NCI-H69 (cell line): ENCODE results near the gene ZFY.
"Not testable (repeated sequence)": the region's sequence is repeated elsewhere in the genome, so short reads cannot be mapped to it uniquely, and the experiment has no call there.

ENCODE experiments used
- DNase-seq: peaks from one replicate; lab custom pipeline; 2025; lab: John Stamatoyannopoulos, UW

The ZFY gene

DNA sequence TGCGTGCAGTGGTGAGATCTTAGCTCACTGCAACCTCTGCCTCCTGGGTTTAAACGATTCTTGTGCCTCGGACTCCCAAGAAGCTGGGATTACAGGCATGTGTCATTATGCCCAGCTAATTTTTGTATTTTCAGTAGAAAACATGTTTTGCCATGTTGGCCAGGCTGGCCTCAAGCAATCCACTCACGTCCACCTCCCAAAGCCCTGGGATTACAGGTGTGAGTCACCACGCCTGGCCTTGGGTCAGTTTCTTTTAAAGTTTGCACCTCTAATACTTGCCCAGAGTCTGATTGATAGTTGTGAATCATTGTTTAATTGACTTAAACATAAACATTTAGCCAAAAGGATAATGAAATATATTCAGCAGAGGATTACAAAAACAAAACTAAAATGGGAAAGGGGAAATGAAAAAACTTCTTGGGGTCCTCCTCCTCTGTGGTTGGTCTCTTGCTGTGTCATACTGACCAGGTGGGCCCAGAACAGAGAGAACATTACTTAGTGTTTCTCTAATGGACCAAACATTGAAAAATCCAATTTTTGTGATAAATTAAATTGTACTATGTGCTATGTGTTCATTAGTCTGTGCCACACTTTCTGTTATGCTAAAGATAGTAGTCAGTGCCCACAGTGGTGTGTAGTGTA, 38.0 kb downstream of the ZFY start:
- DNase-seq = no peak

DNA sequence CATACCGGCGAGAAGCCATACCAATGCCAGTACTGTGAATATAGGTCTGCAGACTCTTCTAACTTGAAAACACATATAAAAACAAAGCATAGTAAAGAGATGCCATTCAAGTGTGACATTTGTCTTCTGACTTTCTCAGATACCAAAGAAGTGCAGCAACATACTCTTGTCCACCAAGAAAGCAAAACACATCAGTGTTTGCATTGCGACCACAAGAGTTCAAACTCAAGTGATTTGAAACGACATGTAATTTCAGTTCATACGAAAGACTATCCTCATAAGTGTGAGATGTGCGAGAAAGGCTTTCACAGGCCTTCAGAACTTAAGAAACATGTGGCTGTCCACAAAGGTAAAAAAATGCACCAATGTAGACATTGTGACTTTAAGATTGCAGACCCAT, 44.1 kb downstream of the ZFY start:
- no peak for DNase-seq

- no peak for DNase-seq
Measured at GRCh38 chrY:2984491-2984890, 49.3 kb downstream of the ZFY start.

GRCh38 chrY:2987178-2987577, 52.0 kb downstream of the ZFY start:
- DNase-seq = not testable (repeated sequence)

DNA sequence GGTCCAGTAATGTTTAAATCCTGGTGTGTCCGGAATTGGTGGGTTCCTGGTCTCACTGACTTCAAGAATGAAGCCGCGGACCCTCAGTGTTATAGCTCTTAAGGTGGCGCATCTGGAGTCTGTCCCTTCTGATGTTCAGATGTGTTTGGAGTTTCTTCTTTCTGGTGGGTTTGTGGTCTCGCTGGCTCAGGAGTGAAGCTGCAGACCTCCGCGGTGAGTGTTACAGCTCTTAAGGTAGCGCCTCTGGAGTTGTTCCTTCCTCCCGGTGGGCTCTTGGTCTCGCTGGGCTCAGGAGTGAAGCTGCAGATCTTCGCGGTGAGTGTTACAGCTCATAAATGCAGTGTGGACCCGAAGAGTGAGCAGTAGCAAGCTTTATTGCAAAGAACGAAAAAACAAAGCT, 62.2 kb downstream of the ZFY start:
- not testable (repeated sequence) for DNase-seq

- no peak for DNase-seq
Measured at GRCh38 chrY:3002190-3002589, 67.0 kb downstream of the ZFY start.

DNA sequence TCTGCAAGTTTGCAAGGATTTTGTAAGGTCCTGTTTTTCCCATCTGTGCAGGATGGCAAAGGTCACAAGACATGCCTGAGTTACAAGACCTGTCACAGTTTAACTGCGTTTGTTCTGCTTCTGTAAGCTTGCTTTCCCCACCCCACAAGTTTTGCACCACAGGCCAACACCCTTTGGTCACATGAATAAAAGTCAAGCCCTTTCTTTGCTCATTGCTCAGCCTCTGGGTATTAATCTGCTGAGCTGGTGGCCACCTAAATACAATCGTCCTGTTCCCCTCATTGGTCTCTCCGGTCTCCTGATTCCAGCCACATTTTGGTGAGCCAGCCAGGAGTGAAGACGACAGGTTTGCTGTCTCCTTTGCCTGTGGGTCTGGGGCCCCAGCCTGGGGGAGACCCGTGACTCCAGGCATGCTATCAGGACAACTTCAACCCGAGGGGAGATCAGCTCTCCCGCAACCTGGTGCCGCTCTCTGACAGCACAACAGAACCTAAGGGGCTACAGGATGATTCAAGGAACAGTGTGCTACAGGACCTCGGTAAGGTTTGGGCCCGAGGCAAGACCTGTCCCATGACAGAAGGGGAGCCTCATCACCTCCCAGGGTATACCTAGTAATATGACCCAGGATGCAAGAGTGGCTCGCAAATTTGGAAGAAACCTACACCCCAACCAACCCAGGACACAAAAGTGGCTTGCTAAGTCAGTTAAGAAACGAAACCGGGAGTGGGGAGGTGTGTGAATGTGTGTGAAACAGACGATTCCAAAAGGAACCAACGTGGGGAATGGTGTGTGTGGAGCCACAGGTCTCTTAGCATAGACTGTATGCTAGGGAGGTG, 67.7 kb downstream of the ZFY start:
- DNase-seq = no peak

DNA sequence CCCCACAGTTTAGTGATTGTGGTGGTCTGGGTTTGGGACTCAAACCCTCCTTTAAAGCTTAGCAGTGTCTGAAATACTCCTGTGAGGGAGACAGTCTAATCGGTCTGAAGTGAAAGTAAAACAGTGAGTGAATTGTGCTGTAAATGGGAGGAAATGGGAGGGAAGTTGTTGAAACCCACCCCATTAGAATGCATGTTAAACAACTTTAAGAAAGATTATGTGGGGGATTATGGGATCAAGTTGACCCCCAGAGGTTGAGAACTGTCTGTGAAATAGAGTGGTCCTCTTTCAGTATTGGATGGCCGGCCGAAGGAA, 68.3 kb downstream of the ZFY start:
- DNase-seq = no peak

DNA sequence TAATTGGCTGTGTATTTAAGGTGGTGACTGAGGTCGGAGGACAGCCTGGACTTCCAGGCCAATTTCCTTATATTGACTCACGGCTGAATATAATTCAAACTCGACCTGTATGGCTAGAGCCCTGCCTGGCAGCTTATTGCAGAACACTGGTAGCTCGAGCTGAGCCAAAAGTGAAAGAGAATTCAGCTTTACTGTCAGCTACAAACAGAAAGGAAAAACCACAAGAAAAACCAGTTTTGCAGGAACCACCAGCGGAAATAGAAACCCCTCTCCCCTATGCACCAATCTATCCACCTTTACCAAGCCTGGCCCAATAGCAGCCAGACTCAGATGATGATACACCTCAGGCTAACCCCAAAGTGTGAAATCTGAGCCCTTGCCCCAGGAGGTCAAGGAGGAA, 68.7 kb downstream of the ZFY start:
- DNase-seq = no peak

DNA sequence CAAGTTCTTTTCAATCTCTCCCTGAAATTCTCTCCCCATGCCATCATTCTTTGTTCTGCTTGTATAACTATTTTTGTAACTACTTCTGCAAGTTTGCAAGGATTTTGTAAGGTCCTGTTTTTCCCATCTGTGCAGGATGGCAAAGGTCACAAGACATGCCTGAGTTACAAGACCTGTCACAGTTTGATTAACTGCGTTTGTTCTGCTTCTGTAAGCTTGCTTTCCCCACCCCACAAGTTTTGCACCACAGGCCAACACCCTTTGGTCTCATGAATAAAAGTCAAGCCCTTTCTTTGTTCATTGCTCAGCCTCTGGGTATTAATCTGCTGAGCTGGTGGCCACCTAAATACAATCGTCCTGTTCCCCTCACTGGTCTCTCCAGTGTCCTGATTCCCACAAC, 70.8 kb downstream of the ZFY start:
- not testable (repeated sequence) for DNase-seq

- DNase-seq = no peak
Measured at GRCh38 chrY:3007967-3008366, 72.8 kb downstream of the ZFY start.

GRCh38 chrY:3012226-3012625, 77.0 kb downstream of the ZFY start:
- DNase-seq = no peak

DNA sequence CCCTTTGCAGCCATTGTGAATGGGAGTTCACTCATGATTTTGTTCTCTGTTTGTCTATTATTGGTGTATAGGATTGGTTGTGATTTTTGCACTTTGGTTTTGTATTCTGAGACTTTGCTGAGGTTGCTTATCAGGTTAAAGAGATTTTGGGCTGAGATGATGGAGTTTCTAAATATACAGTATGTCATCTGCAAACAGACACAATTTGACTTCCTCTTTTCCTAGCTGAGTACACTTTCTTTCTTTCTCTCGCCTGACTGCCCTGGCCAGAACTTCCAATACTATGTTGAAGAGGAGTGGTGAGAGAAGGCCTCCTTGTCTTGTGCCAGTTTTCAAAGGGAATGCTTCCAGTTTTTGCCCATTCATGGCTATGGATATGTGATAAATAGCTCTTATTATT, 81.4 kb downstream of the ZFY start:
- DNase-seq = no peak

- DNase-seq = no peak
Measured at GRCh38 chrY:3018546-3018945, 83.4 kb downstream of the ZFY start.

DNA sequence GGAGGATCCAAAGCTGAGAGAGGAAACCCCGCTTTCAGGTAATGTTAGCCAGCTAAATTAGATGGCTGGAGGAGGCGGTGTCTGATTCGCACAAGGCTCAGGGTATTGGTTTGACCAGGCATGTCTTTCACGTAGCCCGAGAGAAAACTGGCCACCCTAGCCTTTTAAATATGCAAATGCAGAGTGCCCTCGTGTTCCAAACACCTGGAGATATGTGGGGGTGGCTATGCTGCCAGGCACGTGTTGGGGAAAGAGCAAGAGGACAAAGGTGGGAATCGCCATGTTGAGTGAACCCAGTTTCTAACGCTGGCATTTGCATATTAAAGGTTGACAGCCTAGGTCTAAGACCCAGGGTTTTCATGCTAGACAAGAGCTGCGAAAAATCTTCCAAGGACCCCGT, 84.4 kb downstream of the ZFY start:
- DNase-seq = no peak

- no peak for DNase-seq
Measured at GRCh38 chrY:3021176-3021575, 86.0 kb downstream of the ZFY start.

- DNase-seq = no peak
Measured at GRCh38 chrY:3023606-3024005, 88.4 kb downstream of the ZFY start.

- DNase-seq = no peak
Measured at GRCh38 chrY:3025357-3025756, 90.2 kb downstream of the ZFY start.
